SW480 (cell line): ENCODE measurements around the gene HMCN2.
A peak's percentile ranks its signal among the peaks of the same experiment; 100 is the strongest.
"Not testable (repeated sequence)": the region's sequence is repeated elsewhere in the genome, so short reads cannot be mapped to it uniquely, and the experiment has no call there.

Experiments
- DNase-seq: peaks from one replicate; pipeline ENCODE4 v3.0.0-alpha.2; 2016; ENCODE audit warnings: low spot score

The HMCN2 gene

GRCh38 chr9:130433168-130433946, 167.8 kb downstream of the HMCN2 start:
- peak; percentile 62 for DNase-seq

- no peak for DNase-seq
Observed at GRCh38 chr9:130433947-130434262, 168.3 kb downstream of the HMCN2 start.

GRCh38 chr9:130434656-130435055, 169.1 kb downstream of the HMCN2 start:
- not testable (repeated sequence) for DNase-seq

GRCh38 chr9:130437011-130437789, 171.6 kb downstream of the HMCN2 start:
- DNase-seq = no peak

GRCh38 chr9:130438382-130438981, 172.9 kb downstream of the HMCN2 start:
- DNase-seq = no peak

- no peak for DNase-seq
Observed at GRCh38 chr9:130441031-130441430, 175.5 kb downstream of the HMCN2 start.

GRCh38 chr9:130442746-130443455, 177.3 kb downstream of the HMCN2 start:
- no peak for DNase-seq

GRCh38 chr9:130443456-130443801, 177.9 kb downstream of the HMCN2 start:
- DNase-seq = no peak

GRCh38 chr9:130443840-130444492, 178.4 kb downstream of the HMCN2 start:
- DNase-seq = no peak

- DNase-seq = peak; percentile 89
Observed at GRCh38 chr9:130444565-130445221, 179.1 kb downstream of the HMCN2 start, which contains the start of gene ASS1. Gene ASS1, plus strand, starts transcription at chr9:130444961. Its CDS starts 7,268 bp downstream, at chr9:130452229.

- DNase-seq = peak; percentile 46
Observed at GRCh38 chr9:130445268-130445983, 179.9 kb downstream of the HMCN2 start.

- DNase-seq = peak; percentile 17
Observed at GRCh38 chr9:130446101-130446861, 180.7 kb downstream of the HMCN2 start.

- peak; percentile 8 for DNase-seq
Observed at GRCh38 chr9:130447193-130447816, 181.7 kb downstream of the HMCN2 start.

- peak; percentile 66 for DNase-seq
Observed at GRCh38 chr9:130448035-130448624, 182.6 kb downstream of the HMCN2 start.

GRCh38 chr9:130448771-130449603, 183.4 kb downstream of the HMCN2 start:
- no peak for DNase-seq

GRCh38 chr9:130450344-130451003, 184.9 kb downstream of the HMCN2 start:
- peak; percentile 68 for DNase-seq

- no peak for DNase-seq
Observed at GRCh38 chr9:130451004-130451390, 185.4 kb downstream of the HMCN2 start.
